GM18498 (cell line): Measurements from ENCODE around the gene RPUSD4.

Experiments used
- ATAC-seq: cut with Tn5 transposase; IDR thresholded peaks from one replicate; pipeline ENCODE4 v1.9.1; 2021; ENCODE audit warnings: mild to moderate bottlenecking, moderate library complexity; ENCODE audit not compliant: unreplicated experiment

Gene RPUSD4

GRCh38 chr11:126185259-126186024 lies 26.0 kb downstream of the RPUSD4 start:
- ATAC-seq, result no peak

GRCh38 chr11:126182787-126183445 lies 28.5 kb downstream of the RPUSD4 start:
- ATAC-seq, result no peak

GRCh38 chr11:126181939-126182730 lies 29.3 kb downstream of the RPUSD4 start:
- ATAC-seq, result no peak

- ATAC-seq, result no peak
Measured at GRCh38 chr11:126176853-126177470, 34.5 kb downstream of the RPUSD4 start.

- no peak for ATAC-seq
Measured at GRCh38 chr11:126175393-126175792, 36.1 kb downstream of the RPUSD4 start.

- ATAC-seq, result no peak
Measured at GRCh38 chr11:126174816-126175215, 36.6 kb downstream of the RPUSD4 start.

GRCh38 chr11:126173257-126173656 lies 38.2 kb downstream of the RPUSD4 start:
- ATAC-seq, result no peak

GRCh38 chr11:126172596-126173038 lies 38.8 kb downstream of the RPUSD4 start:
- ATAC-seq, result no peak

GRCh38 chr11:126169291-126169690 lies 42.2 kb downstream of the RPUSD4 start:
- no peak for ATAC-seq

- ATAC-seq, result no peak
Measured at GRCh38 chr11:126167488-126167887, 44.0 kb downstream of the RPUSD4 start.

GRCh38 chr11:126166413-126166812 lies 45.0 kb downstream of the RPUSD4 start:
- no peak for ATAC-seq

- ATAC-seq, result no peak
Measured at GRCh38 chr11:126165757-126166156, 45.7 kb downstream of the RPUSD4 start.

- ATAC-seq, result no peak
Measured at GRCh38 chr11:126165311-126165720, 46.1 kb downstream of the RPUSD4 start.

GRCh38 chr11:126164781-126165180 lies 46.7 kb downstream of the RPUSD4 start:
- no peak for ATAC-seq

GRCh38 chr11:126163779-126164178 lies 47.7 kb downstream of the RPUSD4 start:
- no peak for ATAC-seq

- no peak for ATAC-seq
Measured at GRCh38 chr11:126163074-126163700, 48.3 kb downstream of the RPUSD4 start.

- ATAC-seq, result no peak
Measured at GRCh38 chr11:126162306-126163030, 49.0 kb downstream of the RPUSD4 start.

- ATAC-seq, result no peak
Measured at GRCh38 chr11:126161023-126161391, 50.4 kb downstream of the RPUSD4 start.

GRCh38 chr11:126160345-126161022 lies 51.0 kb downstream of the RPUSD4 start:
- ATAC-seq, result no peak
